Muscle layer of duodenum (tissue), 2 donors: ENCODE results near the gene ZNF765.
"Not testable (repeated sequence)": the region's sequence is repeated elsewhere in the genome, so short reads cannot be mapped to it uniquely, and the experiment has no call there.

Experiments used
- H3K27ac ChIP-seq: one replicate; pipeline ENCODE4 v1.7.0; 2013; ENCODE audit warnings: mild to moderate bottlenecking, low read length
- H3K27me3 ChIP-seq: one replicate; pipeline ENCODE4 v1.7.0; 2013; ENCODE audit warnings: low read depth, mild to moderate bottlenecking, control low read depth, low read length
- H3K36me3 ChIP-seq, 2 donors: one replicate each; pipeline ENCODE4 v1.7.0; 2013; ENCODE audit warnings: low read length in 2 of 2, control low read depth in 1 of 2, mild to moderate bottlenecking in 1 of 2; ENCODE audit not compliant: insufficient read depth in 2 of 2, control insufficient read depth in 1 of 2
- H3K4me1 ChIP-seq, 2 donors: one replicate each; pipeline ENCODE4 v1.7.0; 2013; ENCODE audit warnings: low read length in 2 of 2, mild to moderate bottlenecking in 2 of 2, control low read depth in 1 of 2, moderate library complexity in 1 of 2; ENCODE audit not compliant: insufficient read depth in 2 of 2, control insufficient read depth in 1 of 2
- H3K4me3 ChIP-seq, 2 donors: one replicate each; pipeline ENCODE4 v1.7.0; 2013; ENCODE audit warnings: low read length in 2 of 2, low read depth in 1 of 2, mild to moderate bottlenecking in 1 of 2
- H3K9me3 ChIP-seq, 2 donors: one replicate each; pipeline ENCODE4 v1.7.0; 2013; ENCODE audit warnings: low read length in 2 of 2, control low read depth in 1 of 2, mild to moderate bottlenecking in 1 of 2; ENCODE audit not compliant: control insufficient read depth in 1 of 2
- donor health status: healthy.

ZNF765 gene

DNA sequence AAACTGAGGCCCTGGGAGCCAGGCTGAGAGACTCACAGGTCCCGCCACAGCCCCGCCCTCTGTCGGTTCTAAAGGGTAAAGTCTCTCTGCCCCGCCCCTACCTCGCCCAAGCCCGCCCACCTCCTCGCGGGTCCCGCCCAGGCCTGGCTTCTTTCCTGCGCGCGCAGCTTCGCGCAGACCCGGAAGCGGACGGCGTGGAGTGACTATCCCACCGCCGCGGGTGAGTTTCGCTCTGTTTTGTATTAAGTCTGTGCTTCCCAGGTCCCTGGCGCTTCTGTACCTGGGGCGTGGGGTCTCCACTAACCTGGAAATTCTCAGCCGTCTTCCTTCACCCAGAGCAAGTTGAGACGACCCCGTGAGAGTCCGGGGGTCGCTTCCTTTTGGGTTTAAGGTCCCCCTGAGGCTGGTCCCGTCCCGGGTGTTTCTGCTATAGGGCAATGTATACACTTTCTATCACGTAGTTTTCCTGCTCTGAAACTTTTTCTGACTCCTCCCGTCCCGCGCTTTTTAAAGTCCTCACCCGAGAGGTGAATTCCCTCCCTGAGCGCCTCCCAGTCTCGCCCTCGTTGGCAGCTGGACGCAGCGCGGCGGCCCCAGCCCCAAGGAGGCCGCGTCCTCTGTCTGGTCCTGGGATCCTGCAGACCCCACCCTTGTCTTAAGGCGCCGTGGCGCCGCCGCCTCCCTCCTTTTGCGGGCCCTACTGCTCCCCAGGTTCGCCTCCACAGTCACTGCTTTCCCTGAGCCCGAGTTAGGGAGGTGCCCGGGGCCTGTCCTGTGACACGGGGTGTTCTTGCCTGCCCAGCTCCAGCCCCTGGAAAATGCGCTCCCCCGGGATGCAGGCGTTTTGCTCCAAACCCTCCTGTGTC, at the start of gene ZNF765:
TSS of gene ZNF765 (plus strand) at position 176 of the 866 bp plus-strand sequence. CDS start 2,867 bp downstream, outside the sequence.
- no peaks in the 10 kb centered on the region for H3K9me3 ChIP-seq
- no peaks in the 10 kb centered on the region for H3K27me3 ChIP-seq
- H3K4me3 ChIP-seq = peak within 1 kb of the TSS; percentile 69 to 82
- H3K27ac ChIP-seq = peak within 1 kb of the TSS; percentile 72
- peaks cover 4% of the 10 kb centered on the region in 2 donors for H3K36me3 ChIP-seq
- peaks cover 0 to 5% of the 10 kb centered on the region in 2 donors for H3K4me1 ChIP-seq

DNA sequence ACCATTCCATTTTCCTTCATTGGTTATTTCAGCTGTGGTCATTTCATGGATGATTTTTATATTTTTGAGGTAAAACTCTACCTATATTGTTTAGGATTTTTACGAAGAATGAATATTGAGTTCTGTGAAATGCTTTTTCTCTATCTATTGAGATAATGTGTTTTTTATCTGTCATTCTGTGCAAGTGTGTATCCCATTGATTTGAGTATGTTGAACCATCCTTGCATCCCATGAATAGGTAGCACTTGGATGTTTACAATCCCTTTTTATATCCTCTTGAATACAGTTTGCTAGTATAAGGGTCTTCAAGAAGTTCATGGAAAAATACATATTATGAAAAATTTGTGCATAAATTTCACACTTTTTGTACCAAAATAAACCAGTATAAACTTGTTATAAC, 39.2 kb upstream of the ZNF765 start:
- Histone ChIP-seq H3K4me1 (no peaks in the 10 kb centered on the region), H3K4me3 (peak overlapping the region in 1 of 2 donors; percentile 36), H3K36me3 (peaks cover 11 to 29% of the 10 kb centered on the region in 2 donors), H3K9me3 (peaks cover 30 to 73% of the 10 kb centered on the region in 2 donors), H3K27me3 (no peaks in the 10 kb centered on the region), H3K27ac (no peak overlapping the region)

DNA sequence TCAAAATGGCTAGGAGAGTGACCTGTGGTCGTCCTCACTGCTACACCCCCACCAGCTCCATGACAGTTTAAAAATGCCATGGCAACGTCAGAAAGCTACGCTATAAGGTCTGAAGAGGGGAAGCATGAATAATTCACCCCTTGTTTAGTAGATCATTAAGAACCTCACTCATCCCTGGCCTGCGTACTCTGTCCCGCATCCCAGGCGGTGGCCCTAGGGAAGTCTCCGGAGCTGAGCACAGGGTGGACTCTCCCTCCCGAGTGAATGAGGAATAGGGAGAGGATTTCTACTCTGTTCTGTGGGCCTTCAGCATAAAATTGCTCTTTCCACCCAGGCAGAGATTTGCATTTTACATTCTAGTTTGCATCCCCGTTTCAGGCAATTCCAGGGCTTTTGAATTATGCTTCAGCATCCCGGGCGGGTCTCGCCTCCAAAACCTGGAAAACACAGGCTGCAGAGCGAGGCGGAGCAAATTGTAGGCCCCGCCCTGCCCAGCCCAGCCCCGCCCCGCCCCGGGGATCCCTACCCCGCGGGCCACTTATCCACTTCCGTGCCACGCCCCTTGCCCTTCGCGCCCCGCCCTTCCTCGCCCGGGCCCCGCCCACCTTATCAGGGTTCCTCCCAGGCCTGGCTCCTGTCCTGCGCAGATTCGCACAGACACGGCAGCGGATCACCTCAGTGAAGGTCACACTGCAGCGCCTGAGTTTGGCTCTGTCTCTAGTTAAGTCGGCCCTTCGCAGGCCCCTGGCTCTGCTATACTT, 36.9 kb upstream of the ZNF765 start:
- Histone ChIP-seq H3K36me3 (peaks cover 0 to 7% of the 10 kb centered on the region in 2 donors), H3K27ac (no peak overlapping the region), H3K27me3 (no peaks in the 10 kb centered on the region), H3K4me1 (no peaks in the 10 kb centered on the region), H3K9me3 (peaks cover 13 to 52% of the 10 kb centered on the region in 2 donors), H3K4me3 (peak overlapping the region in 1 of 2 donors; percentile 11)

DNA sequence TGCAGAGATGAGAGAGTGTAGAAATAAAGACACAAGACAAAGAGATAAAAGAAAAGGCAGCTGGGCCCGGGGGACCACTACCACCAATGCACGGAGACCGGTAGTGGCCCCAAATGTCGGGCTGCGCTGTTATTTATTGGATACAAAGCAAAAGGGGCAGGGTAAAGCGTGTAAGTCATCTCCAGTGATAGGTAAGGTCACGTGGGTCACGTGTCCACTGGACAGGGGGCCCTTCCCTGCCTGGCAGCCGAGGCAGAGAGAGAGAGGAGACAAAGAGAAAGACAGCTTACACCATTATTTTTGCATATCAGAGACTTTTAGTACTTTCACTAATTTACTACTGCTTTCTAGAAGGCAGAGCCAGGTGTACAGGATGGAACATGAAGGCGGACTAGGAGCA, 34.9 kb upstream of the ZNF765 start:
- not testable (repeated sequence) for H3K4me3 ChIP-seq, H3K4me1 ChIP-seq, H3K27ac ChIP-seq, H3K27me3 ChIP-seq, H3K36me3 ChIP-seq
- peaks cover 13 to 32% of the 10 kb centered on the region in 2 donors for H3K9me3 ChIP-seq

DNA sequence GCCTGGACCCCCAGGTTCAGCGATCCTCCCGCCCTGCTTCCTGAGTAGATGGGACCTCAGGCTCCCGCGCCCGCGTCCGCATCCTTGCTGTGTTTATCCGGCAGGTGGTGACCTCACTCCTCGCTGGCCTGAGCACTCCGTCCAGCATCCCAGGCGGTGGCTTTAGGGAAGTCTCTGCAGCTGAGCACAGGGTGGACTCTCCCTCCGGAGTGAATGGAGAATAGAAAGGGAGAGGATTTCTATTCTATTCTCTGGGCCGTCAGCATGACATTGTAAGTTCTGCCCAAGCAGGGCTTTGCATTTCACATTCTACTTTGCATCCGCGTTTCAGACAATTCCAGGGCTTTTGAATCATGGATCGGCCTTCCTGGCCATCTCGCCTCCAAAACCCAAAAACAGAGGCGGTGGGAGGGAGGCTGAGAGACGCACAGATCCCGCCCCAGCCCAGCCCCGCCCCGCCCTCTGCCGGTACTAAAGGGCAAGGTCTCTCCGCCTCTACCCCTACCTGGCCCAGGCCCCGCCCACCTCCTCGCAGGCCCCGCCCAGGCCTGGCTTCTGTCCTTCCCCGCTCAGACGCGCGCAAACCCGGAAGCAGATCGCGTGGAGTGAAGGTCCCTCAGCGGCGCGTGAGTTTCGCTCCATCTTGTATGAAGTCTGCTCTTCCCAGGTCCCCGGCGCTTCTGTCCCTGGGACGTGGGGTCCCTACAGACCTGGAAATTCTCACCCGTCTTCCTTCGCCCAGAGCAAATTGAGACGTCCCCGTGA, 29.6 kb upstream of the ZNF765 start, which contains the start of gene ZNF525:
TSS of gene ZNF525 (plus strand) at position 572 of the 765 bp plus-strand sequence. CDS start 6,577 bp downstream, outside the sequence.
- H3K36me3 ChIP-seq = no peaks in the 10 kb centered on the region
- no peaks in the 10 kb centered on the region for H3K9me3 ChIP-seq
- H3K27ac ChIP-seq = peak within 1 kb of the TSS; percentile 45
- peak within 1 kb of the TSS; percentile 84 to 89 for H3K4me3 ChIP-seq
- no peaks in the 10 kb centered on the region for H3K27me3 ChIP-seq
- peaks cover 0 to 3% of the 10 kb centered on the region in 2 donors for H3K4me1 ChIP-seq

DNA sequence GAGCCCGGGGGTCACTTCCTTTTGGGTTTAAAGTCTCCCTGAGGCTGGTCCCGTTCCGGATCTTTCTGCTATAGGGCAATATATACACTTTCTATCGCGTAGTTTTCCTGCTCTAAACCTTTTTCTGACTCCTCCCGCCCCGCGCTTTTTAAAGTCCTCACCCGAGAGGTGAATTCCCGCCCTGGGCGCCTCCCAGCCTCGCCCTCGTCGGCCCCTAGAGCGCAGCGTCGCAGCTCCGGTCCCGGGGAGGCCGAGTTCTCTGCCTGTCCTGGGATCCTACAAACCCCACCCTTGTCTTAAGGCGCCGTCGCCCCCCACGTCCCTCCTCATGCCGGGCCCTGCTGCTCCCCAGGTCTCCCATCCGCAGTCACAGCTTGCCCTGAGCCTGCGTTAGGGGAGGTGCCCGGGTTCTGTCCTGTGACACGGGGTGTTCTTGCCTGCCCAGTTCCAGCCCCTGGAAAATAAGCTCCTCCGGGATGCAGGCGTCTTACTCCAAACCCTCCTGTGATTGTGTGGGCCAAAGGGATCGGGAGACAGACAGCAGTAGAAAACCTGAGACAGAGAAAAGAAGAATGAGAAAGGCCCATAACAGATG, 29.0 kb upstream of the ZNF765 start:
- H3K36me3 ChIP-seq = no peaks in the 10 kb centered on the region
- no peaks in the 10 kb centered on the region for H3K9me3 ChIP-seq
- H3K27me3 ChIP-seq = no peaks in the 10 kb centered on the region
- H3K27ac ChIP-seq = peak overlapping the region; percentile 45
- peaks cover 0 to 3% of the 10 kb centered on the region in 2 donors for H3K4me1 ChIP-seq
- peak overlapping the region; percentile 84 to 89 for H3K4me3 ChIP-seq

DNA sequence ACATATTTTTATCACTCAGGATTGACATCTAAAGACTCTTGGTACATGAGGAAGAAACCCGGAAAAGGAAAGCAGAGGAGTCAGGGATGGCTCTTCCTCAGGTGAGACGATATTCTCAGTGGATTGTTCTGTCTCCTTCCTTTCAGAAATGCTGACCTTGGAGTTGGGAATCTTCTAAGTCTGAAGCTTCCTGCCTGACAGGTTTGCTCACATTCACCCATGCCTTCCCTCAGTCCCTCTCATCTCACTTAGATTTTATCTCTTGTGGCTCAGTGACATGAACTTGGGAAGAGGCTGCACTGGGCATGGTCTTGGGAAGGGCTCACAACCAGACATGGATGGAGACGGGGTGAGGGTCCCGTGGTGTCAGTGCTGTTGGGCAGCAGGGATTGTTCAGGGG, 22.8 kb upstream of the ZNF765 start:
- H3K27ac ChIP-seq = no peak overlapping the region
- H3K36me3 ChIP-seq = peaks cover 0 to 26% of the 10 kb centered on the region in 2 donors
- no peaks in the 10 kb centered on the region for H3K9me3 ChIP-seq
- no peaks in the 10 kb centered on the region for H3K4me1 ChIP-seq
- H3K27me3 ChIP-seq = no peaks in the 10 kb centered on the region
- no peak overlapping the region for H3K4me3 ChIP-seq

DNA sequence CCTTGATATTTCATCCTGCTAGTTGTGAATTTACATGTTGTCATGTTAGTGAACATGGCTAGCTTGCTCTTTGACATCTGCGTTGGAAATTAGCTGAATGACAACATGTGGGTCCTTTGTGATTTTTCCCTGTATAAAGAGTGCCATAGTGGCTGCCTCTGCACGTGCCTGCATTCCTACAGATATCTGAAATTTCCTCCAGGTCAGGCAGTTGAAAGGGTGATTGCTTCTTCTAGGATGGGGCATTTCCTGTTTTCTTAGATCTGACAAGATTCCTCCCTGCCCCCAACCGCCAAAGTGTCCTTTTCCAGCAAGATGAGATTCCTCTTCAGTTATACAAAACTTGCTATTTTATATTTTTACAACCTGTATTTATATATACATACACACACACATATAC, 20.7 kb upstream of the ZNF765 start:
- Histone ChIP-seq H3K9me3 (no peaks in the 10 kb centered on the region), H3K36me3 (peaks cover 2 to 43% of the 10 kb centered on the region in 2 donors), H3K27me3 (no peaks in the 10 kb centered on the region), H3K4me1 (no peaks in the 10 kb centered on the region), H3K4me3 (no peak overlapping the region), H3K27ac (no peak overlapping the region)

DNA sequence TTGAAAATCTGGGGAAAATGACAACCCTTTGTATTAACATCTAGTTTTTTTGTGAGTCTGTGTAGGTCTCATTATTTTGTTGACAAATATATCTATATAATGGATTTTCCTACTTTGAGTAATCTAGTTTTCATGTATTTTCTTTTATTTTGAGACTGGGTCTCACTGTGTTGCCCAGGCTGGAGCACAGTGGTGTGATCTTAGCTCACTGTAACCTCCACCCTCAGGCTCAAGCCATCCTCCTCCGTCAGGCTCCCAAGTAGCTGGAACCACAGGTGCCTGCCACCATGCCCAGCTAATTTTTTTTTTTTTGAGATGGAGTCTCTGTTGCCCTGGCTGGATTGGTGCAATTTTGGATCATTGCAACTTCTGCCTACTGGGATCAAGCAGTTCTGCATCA, 20.2 kb upstream of the ZNF765 start:
- no peaks in the 10 kb centered on the region for H3K27me3 ChIP-seq
- H3K27ac ChIP-seq = no peak overlapping the region
- no peaks in the 10 kb centered on the region for H3K9me3 ChIP-seq
- H3K36me3 ChIP-seq = peaks cover 6 to 43% of the 10 kb centered on the region in 2 donors
- no peak overlapping the region for H3K4me3 ChIP-seq
- H3K4me1 ChIP-seq = no peaks in the 10 kb centered on the region

DNA sequence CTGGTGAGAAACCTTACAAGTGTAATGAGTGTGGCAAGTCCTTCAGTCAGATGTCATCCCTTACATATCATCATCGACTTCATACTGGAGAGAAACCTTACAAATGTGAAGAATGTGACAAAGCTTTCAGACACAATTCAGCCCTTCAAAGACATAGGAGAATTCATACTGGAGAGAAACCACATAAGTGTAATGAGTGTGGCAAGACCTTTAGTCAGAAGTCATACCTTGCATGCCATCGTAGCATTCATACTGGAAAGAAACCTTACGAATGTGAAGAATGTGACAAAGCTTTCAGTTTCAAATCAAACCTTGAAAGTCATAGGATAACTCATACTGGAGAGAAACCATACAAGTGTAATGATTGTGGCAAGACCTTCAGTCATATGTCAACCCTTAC, 13.6 kb upstream of the ZNF765 start:
- H3K9me3 ChIP-seq = peaks cover 4 to 11% of the 10 kb centered on the region in 2 donors
- peaks cover 6 to 57% of the 10 kb centered on the region in 2 donors for H3K36me3 ChIP-seq
- H3K4me3 ChIP-seq = no peak overlapping the region
- H3K4me1 ChIP-seq = no peaks in the 10 kb centered on the region
- no peaks in the 10 kb centered on the region for H3K27me3 ChIP-seq
- H3K27ac ChIP-seq = no peak overlapping the region
